NCI-H510A (cell line): ENCODE results near the gene RPS15.
"Not testable (repeated sequence)": the region's sequence is repeated elsewhere in the genome, so short reads cannot be mapped to it uniquely, and the experiment has no call there.

Source experiments
- DNase-seq: peaks from one replicate; lab custom pipeline; 2025; lab: John Stamatoyannopoulos, UW

Gene RPS15

DNA sequence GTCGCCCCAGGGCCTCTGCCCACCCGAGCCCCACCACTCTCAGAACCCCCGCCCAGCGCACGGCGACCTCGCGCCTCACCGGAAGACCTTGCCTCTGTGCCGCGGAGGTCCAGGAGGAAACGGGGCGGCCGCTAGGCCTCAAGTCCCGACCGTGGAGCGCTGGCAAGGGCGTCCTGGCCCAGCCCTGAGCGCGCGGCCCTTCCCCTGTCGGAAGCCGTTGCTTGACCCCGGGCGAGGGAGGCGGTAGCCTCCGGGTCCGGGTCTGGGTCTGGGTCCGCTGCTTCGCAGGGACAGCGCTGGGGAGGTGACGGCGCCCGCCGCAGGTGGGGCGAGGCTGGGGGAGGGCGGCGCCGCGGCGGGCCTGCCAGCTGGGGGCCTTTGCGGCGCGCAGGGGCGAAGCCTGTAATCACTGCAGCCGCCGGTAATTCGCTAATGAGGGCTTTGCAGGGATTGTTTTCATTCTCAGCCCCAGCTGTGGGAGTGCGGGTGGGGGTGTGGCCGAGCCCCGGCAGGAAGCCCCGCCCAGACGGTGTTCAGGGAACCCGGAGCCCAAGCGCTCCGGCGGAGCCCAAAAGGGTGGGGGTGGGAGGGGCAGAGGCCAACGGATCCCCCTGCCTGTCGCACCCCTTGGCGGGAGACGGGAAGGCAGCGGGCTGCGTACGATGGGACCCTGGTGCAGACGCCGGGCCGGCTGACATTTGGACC, 32.3 kb downstream of the RPS15 start:
- no peak for DNase-seq

DNA sequence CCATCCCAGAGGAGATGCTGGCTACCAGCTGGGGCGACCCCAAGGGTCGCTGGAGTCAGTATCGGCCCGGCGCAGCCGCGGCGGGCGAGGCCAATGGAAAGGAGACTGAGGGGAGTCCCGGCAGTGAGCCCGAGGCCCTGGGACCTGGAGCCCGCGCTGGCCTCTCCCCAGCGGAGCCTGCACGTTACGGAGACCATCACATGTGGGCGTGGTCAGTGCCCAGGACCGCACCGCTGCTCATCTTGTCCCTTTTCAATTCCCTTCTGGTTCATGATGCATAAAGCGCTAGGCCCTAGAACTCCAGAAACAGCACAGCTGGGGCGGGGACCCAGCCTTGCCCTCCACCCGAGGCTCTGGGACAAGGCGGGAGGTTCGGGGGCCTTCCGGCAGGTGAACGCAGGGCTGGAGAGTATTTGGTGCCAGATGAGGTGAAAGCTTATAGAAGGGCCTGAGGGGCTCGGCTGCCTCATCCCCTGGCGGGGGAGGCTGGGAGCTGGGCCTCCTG, 32.9 kb downstream of the RPS15 start:
- no peak for DNase-seq

DNA sequence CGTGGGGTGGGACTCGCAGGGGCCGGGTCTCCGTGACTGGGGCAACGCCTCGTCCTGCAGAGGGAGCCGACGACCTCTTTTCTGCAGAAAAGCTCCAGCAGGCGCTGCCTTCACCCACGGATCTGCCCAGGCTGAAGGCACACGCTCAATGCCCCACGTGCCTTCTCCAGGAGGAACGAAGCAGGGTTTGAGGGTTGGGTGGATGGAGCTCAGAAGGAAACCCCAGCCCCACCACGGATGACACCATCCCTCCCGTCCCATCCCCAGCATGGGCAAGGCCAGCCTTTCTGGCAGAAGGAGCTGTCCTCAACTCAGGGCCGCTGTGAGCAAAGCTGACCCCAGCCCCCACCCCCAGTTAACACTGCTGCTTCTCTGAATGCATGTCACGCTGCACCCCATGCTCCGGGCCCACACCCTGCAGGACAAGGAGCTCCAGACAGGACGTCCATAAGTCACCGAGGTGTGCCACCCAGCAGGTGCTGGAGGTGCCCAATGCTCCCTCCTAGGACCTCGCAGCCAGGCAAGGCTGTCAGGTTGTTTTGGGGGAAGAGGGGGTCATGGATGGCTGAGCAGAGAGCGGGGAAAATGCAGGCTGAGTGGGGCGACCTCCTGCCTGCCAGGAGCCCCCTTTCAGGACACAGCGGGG, 33.4 kb downstream of the RPS15 start:
- DNase-seq = no peak

DNA sequence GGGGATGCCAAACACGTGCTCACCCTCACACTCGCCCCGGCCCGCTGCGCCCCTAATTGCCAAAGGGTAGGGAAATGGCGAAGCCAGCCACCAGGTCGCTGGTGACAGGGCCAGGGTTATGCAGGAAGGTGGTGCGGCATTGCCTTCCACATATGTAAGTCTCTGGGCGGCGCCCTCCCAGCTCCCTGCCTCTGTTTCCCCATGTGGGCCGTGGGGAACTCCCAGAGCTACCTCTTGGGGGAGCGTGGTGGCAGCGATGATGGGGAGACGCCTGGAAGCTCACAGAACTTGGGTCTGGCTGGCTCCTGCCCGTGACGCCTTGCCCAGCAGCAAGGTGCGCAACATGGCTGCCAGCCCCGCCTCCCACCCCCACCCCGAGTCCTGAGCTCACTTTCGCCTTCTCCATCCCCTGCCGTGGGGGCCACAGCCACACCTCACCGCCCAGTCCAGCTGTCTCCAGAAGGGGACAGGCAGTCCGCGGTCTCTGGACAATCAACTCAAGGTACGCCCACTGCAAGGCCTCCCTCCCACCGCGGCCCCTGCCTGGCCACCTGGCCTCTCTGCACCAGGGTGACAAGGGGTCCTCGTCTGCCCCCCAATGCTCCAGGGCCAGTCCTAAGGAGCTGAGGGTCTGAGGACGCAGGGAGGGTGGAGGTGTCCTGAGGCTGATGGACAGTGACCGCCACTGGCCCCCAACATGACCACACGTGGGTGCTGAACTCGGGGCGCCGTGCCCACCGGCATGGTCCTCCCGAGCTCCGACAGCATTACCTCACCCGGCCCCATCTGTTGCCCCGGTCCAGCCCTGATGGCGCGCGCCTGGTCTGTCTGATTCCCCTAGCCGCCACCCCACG, 34.3 kb downstream of the RPS15 start:
- DNase-seq = no peak

DNA sequence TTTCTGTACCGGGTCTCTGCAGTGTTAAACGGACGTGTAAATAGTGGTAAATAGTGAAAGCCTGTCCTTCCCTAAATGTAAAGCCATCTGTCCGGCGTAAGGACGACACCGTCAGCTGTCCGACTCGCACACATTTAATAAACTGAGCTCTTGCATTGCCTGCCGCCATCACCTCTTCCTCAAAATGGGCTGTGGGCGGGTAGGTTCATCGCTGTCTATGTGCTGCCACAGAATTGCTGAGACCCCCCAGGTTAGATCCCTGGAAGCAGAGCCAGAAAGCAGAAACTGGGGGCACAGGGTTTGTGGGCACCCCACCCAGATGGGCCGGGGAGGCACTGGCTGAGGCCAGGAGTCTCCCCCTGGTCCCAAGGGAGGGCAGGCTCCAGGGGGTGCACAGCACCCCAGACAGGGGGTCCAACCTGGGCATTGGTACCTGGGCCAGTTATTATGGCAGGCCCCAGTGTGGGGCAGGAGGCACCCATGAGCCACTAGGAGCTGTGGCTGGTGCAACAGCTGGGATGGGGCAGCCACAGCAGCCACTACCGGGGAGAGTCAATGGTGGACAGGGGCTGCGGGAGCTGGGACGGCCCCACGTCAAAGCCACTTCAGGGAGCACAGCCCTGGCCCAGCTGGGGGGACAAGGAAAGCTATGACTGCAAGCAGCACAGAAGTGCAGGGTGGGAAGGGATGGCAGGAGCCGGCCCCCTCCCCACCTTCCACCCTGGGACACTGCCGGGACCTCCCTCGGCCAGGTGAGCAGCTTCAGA, 35.1 kb downstream of the RPS15 start:
- DNase-seq = no peak

DNA sequence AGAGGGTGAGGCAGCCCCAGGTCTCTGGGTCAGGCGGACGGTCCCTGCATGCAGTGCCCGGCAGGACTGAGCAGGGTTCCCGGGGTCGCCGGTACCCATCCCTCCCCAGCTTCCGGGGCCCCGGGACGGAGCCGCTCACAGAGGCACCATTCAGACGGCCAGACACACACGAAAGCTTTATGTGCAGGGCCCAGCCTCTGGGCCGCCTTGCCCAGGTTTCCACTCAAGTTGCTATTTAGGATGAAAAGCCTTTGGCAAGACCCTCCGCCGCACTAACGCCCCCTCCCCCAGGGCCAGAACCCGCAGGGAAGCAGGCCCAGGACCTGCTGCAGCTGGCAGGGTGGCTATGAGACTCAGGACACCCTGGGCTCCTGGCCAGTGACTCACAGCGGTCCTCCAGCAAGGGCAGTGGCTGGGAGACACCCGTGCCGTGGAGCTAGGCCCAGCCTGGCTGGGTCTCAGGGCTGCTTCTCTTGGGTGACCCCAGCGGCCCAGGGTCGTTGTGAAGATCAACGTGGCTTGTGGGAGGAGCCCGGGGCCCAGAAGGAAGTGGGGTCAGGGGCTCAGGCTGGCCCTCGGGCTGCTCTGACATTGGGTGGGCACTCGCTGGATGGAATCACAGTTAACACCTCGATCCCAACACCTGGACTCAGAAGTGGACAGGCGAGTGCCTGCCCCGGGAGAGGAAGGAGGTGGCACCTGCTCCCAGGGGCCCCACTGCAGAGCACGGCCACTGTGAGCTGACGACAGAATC, 36.0 kb downstream of the RPS15 start:
- no peak for DNase-seq

DNA sequence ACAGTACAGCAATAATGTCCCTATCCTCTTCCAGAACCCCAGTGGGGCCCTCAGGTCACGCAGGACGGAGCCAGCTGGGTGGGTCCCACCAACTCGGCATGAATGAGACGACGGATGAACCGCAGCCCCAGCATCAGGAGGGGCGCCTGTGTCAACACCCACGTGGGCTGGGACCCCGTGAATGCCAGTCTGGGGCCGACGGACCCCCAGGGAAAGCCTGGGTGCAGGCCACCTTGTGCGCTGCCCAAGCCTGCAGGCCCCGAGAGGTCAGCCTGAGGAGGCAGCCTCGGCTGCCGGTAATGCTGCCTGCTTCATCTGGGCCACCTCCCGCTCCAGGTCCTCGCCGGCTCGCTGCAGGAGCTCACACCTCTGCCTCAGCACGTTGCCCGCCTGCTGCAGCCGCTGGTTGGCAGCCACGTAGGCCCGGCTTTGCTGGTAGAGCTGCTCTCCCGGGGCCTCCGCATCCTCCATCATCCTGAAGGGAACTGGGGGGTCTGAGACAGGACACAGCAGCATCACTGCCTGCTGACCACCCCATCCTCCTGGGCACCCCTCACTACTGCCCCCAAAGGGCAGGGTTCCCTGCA, 36.7 kb downstream of the RPS15 start:
- no peak for DNase-seq

DNA sequence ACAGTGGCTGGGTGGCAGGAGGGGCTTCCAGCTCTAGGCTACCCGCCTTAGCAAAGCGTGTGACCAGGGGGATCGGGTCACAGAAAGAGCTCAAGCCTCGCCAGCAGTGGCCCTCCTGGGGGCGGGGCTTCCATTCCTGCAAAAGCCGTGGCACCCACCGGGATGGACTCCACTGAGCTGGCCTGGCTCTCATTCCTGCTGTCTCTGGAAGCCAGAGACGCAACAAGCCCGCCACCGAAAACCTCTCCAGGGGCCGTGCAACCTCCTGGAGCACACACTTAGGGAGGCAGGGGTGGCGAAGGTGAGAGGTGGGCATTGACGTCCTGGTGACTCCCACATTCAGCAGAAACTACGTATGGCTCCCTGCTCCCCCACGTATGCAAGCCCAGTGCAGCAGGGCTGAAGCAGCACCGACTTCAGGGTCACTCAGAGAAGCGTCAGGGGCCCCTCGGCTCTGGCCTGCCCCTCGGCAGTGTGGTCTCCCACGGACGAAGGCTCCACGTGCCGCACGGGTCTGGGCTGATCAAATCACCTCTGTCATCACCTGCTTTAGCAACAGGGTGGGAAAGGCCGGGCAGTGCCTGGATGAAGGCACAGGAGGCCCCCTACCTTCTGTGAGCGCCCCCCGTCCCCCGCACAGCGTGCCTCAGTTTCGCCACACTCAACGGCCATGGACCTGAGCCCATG, 37.7 kb downstream of the RPS15 start:
- no peak for DNase-seq

DNA sequence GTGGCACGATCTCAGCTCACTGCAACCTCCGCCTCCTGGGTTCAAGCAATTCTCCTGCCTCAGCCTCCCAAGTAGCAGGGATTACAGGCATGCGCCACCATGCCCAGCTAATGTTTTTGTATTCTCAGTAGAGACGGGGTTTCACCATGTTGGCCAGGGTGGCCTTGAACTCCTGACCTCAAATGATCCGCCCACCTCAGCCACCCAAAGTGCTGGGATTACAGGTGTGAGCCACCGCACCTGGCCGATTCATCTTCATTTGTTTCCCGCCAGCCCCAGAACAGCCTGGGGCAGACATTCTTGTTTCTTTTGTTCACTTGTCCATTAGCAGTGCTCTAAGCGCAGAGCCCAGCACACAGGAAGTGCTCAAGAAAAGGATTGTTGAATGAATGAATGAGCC, 38.9 kb downstream of the RPS15 start:
- DNase-seq = not testable (repeated sequence)

DNA sequence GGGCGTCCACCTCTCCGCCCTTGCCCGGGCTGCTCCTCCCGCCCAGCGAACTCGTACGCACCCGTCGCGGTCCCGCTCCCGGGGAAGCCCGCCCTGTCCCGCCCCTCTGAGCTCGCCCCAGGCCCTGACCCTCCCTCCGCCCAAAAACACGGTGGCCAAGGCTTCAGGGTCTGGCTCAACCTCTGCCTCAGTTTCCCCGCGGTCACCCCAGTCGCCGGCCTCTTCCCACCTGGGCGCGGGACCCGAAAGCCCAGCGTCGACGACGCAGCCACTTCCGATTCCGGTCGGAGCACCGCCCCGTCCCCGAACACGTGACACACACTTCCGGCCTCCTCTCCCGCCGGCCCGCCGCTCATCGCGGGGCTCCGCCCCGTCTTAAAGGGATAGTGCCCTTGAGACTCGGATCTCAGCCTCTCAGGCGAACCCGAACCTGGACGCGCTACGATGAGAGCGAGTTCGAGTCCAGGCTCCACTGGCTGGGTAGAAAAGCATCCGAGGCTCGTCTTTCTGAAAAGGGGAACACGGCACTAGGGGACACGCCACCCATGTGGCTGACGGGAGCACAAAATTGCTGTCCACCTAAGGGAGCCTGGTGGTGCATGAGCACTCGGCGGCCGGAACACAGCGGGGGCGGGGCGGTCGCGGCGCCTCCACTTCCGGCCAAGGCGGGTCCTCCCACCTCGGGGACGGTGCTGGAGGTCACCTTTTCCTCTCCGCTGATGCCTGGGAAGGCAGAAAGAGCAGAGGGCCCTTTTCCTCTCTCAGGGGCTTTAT, 40.9 kb downstream of the RPS15 start, which contains the start of gene C19orf25:
Gene C19orf25 (minus strand): TSS at position 282 of the 774 bp plus-strand sequence. CDS start 312 bp downstream, outside the sequence.
- DNase-seq = peak; percentile 78

DNA sequence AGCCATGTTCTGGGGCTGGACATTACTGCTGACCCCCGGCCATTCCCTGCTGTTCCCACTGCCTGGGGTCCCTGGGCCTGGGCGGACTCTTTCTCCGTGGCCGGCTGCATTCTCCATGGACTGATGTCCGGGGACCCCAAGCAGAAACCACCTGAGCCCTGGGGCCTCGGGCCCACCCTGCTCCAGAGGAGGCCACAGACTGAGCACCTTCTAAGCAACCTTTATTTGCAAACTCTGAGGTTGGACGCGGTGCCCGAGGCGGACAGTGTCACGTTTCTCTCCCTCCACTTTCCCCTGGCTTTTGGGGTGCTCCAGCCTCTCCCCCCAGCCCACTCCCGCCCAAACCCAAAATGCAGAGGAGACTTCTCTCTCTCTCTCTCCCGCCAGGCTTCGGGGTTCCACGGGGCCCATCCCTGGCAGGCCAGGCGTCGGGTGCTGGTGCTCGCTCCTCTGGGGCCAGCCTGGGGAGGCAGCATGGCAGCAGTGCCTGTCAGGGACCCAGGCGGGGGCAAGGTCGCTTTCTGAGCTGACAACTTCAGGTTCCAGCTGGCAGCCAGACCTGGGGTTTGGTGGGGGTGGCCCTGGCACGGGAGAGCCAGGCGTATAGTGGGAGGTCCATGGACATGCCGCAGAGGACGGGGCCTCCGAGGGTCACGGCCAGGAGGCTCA, 43.2 kb downstream of the RPS15 start:
- no peak for DNase-seq

DNA sequence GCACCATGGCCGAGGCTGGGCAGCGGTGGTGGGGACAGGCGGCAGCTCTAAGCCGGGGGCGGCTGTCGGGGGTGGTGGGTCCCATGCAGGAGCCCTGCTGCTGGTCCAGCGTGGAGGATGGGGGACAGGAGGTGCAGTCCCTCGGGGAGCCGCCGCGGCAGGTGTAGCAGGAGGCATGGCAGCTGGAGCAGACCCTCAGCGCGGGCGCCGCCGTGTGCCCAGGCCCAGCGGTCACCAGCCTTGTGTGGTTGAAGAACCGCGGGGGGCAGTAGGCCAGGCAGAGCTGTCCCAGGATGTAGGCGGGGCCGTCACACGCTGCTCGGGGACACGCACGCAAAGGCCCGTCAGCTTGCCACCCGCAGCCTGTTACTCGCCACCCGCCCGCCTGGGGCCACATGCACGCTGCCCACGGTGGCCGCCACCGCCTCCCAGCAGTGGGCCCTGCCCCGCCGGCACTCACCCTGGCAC, 43.7 kb downstream of the RPS15 start:
- no peak for DNase-seq

DNA sequence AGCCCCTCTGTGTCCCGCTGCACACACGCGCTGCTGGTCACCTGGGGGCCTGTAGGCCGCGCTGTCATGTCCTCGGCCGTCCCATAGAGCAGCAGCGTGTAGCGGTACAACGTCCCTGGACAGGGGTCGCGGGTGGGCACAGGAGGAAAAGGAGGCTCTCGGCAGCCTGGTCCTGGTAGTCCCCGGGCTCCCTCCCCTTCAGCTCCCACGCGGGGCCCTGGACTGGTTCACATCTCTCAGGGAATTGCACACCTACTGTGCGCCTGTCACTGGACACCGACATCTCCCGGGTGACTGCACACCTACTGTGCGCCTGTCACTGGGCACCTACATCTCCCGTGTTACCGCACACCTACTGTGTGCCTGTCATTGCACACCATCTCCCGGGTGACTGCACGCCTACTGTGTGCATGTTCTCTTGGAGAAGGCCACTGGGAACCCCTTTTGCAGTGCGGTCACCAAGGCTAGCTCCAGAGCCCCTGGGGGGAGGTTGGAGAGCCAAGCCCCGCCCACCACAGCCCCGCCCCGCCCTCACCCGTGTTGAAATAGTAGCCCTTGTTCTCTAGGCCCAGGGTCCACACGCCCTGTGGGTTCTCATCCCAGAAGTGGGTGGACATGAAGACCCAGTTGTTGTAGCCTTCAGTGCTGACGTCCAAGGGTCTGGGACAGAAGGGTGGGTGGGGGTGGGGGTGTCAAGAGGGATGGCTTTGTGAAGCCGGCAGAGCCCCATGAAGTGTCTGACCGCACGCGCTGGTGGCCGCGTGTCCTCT, 44.4 kb downstream of the RPS15 start:
- no peak for DNase-seq

DNA sequence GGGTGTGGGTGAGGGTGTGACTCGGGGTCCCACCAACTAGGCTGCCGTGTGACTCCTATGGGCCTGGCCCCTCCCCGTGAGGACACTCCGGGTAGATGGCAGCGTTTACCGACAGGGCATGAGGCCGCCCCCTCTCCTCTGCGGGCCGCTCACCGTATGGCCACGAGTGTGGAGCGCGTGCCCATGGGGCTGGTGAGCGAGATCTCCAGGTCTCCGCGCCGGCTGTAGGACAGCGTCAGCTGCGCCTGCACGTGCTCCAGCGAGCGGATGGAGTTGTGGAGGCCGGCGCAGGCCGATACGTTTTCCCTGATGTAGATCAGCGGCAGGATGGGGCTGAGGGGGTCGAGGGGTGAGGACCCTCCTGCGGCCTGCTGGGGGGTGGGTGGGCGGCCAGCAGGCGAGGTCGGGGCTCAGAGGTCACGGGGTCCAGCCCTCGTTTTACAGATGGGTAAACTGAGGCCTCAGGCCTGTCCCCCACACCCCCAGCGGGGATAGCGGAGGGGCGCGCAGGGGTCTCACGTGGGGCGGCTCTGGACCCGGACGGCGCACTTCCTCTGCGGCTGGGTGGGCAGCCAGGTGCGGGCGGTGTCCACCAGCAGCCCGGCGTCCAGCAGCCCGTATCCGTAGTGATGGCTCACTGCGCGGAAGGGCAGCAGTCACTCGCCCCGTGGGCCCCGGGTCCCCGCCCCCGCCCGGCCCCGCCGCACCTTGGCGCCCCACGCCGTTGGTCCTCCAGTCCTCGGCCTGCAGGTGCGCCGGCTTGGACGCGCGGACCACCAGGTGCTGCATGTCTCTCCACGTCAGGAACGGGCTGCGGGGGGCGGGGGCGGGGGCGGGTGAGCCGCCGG, 45.2 kb downstream of the RPS15 start:
- DNase-seq = no peak

DNA sequence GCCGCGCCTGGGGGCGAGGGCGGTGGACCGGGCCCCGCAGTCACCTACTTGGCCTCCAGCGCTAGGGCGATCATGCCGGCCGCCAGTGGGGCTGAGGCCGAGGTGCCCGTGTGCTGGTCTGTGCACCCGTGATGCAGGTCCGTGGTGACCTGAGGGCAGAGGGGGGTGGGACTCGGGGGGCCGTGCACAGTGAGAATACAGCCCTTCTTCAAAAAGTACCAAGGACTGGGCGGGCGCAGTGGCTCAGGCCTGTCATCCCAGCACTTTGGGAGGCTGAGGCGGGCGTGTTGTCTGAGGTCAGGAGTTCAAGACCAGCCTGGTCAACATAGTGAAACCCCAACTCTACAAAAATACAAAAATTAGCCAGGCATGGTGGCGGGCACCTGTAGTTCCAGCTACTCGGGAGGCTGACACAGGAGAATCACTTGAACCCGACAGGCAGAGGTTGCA, 45.8 kb downstream of the RPS15 start:
- no peak for DNase-seq

DNA sequence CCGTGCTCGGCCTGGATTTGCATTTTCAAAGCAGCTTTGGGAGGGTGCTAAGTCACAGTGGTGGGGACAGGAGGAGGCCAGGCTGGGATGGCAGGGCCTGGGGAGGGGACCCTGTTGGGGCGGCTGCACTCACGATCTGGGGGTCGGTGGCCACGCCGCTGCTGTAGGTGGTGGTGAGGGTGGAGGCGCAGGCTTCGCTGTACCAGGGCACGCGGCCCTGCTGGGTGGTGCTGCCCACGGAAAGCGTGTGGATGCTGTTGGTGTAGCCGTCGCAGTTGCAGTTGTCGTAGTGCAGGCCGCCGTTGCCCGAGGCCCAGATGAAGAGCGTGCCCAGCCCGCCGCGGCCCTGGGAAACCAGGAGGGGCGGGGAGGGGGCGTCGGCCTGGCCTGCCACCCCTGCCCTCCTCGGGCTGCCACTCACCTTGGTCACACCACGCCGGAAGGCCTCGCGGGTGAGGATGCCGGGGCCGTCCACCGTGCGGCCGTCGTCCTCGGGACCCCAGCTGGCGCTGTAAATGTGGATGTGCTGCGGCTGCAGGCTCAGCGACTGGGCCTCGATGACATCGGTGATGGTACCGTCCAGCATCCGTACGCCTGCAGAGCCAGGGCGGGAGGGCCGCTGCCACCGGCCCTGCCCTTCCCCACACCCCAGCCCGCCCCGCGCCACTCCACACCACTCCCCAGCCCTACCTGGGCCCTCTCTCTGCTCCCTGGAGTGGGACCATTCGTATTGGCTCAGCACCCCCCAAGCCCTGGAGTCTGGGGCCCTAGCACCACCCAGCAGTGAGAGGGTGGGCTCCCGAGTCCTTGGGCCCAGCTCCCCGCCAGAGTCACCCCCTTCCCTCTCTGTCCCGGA, 48.8 kb downstream of the RPS15 start:
- no peak for DNase-seq
